DOHH2 (cell line): ENCODE measurements around the gene NEUROG1.

Source experiments
- CTCF ChIP-seq: fragments of 200-600 bp; sonication (generic); IDR thresholded peaks from one replicate; pipeline ENCODE4 v1.5.1; 2014; ENCODE audit warnings: antibody characterized with exemption, mild to moderate bottlenecking, low read depth, low read length; ENCODE audit not compliant: poor library complexity, severe bottlenecking
- EZH2phosphoT487 ChIP-seq: fragments of 200-600 bp; sonication (generic); IDR thresholded peaks from 2 replicates; pipeline ENCODE4 v1.6.1; 2017; ENCODE audit warnings: borderline replicate concordance, mild to moderate bottlenecking, antibody characterized with exemption, low read length, moderate library complexity, mixed read lengths

DNA sequence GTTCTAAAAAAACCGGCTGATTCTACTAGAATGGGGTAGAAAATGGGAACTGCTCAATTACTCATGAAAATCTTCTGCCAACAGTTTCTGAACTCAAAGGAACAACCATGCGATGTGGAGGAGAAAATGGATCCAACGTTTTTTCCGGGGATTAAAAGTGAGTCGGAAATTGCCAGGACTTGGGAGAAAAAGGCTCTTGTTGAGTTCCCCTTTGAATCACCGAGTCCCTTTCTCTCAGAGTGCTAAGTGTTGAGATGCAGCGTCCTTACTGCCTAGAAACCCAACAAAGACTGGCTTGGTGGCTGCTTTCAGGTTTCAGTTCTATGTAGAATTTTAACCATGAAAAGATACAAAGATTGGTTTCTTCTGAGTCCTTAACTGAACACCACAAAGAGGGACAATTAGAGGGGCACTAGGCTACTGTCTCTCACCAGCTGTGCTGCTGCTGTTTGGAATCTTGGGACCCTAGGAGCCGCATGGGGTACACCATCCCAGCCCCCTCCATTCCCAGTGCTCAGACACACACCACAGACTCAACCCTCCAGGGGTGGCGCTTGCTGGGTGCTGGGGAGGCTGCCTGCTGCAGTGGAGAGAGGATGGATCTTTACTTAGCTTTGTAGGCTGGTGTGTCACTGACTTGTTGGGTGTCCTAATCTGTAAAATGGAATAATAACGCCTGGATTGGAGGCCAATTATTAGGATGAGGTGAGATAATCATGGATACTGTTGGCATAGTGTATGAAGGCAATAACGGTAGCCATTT lies 21.5 kb upstream of the NEUROG1 start:
- TF ChIP-seq CTCF (no peak), EZH2phosphoT487 (no peak)
